H1 (cell line): Measurements from ENCODE around the gene FTSJ3. TPM values are rescaled to one million over a fixed set of nuclear protein-coding genes. Genes with fewer than 3 reads are reported as not detected.

Experiments
- CTCF ChIA-PET: fragments of 300-600 bp; sonication (Branson Sonifier 250); formaldehyde crosslinking; loops from one replicate; lab custom pipeline; 2021; ENCODE audit not compliant: partially characterized antibody; lab: Charles Lee
- POLR2A ChIA-PET: fragments of 300-600 bp; sonication (Branson Sonifier 250); formaldehyde crosslinking; loops from one replicate; lab custom pipeline; 2021; ENCODE audit warnings: inconsistent platforms; ENCODE audit not compliant: partially characterized antibody; lab: Charles Lee
- DNase-seq, 2 experiments: peaks; one replicate each; pipeline versions ENCODE4 v3.0.0 to v3.0.0-alpha.2; 2010 to 2022; ENCODE audit warnings: low spot score in 2 of 2, low read depth in 1 of 2, mixed read lengths in 1 of 2
- FAIRE-seq: peaks from 2 replicates; lab custom pipeline; 2011; peaks lifted over from hg19 to GRCh38; lab: Jason Lieb, UNC
- H2AFZ ChIP-seq: 2 replicates; pipeline ENCODE4 v1.8.1; 2012; ENCODE audit warnings: low read length, inconsistent platforms
- H2AK5ac ChIP-seq: 2 replicates; pipeline ENCODE4 v1.6.1; 2013; ENCODE audit warnings: low read depth, low read length
- H2BK120ac ChIP-seq: replicated peaks from 2 replicates; pipeline ENCODE3; 2013; ENCODE audit warnings: low read depth, low read length, inconsistent platforms
- H2BK12ac ChIP-seq: 2 replicates; pipeline ENCODE4 v1.6.1; 2013; ENCODE audit warnings: low read depth, low read length
- H2BK15ac ChIP-seq: 2 replicates; pipeline ENCODE4 v1.6.1; 2013; ENCODE audit warnings: low read length
- H2BK20ac ChIP-seq: 2 replicates; pipeline ENCODE4 v1.6.1; 2013; ENCODE audit warnings: low read length
- H2BK5ac ChIP-seq: 2 replicates; pipeline ENCODE4 v1.6.1; 2013; ENCODE audit warnings: low read depth, low read length
- H3K14ac ChIP-seq: 2 replicates; pipeline ENCODE4 v1.6.1; 2013; ENCODE audit warnings: inconsistent platforms; ENCODE audit not compliant: insufficient read length
- H3K18ac ChIP-seq: 2 replicates; pipeline ENCODE4 v1.6.1; 2013; ENCODE audit warnings: low read length; ENCODE audit errors: extremely low read depth
- H3K23ac ChIP-seq: 2 replicates; pipeline ENCODE4 v1.6.1; 2013; ENCODE audit warnings: inconsistent platforms; ENCODE audit not compliant: insufficient read length
- H3K23me2 ChIP-seq: 2 replicates; pipeline ENCODE4 v1.6.1; 2013; ENCODE audit warnings: low read depth, low read length
- H3K27ac ChIP-seq: 2 replicates; pipeline ENCODE4 v1.6.1; 2011; ENCODE audit warnings: low read depth, low read length, inconsistent platforms
- H3K27me3 ChIP-seq, 4 experiments: replicated peaks in 1 of 4; 1 replicate in 1 of 4; 2 replicates in 3 of 4; pipeline versions ENCODE4 v1.6.1 to v1.8.1; 2011 to 2013; ENCODE audit warnings: low read length in 3 of 4, mild to moderate bottlenecking in 3 of 4, inconsistent platforms in 2 of 4, mixed read lengths in 2 of 4, moderate library complexity in 1 of 4; ENCODE audit not compliant: control insufficient read depth in 3 of 4, insufficient read depth in 3 of 4; ENCODE audit errors: extremely low read depth in 1 of 4
- H3K36me3 ChIP-seq, 4 experiments: 2 replicates each; pipeline versions ENCODE4 v1.6.1 to v1.8.1; 2011 to 2013; ENCODE audit warnings: mild to moderate bottlenecking in 4 of 4, low read length in 3 of 4, moderate library complexity in 2 of 4, control low read depth in 1 of 4, inconsistent platforms in 1 of 4; ENCODE audit not compliant: insufficient read depth in 4 of 4, control insufficient read depth in 2 of 4
- H3K4ac ChIP-seq: replicated peaks from 2 replicates; pipeline ENCODE3; 2013; ENCODE audit warnings: low read length, low read depth, mixed read lengths, inconsistent platforms; ENCODE audit not compliant: insufficient read length
- H3K4me1 ChIP-seq, 4 experiments: replicated peaks in 1 of 4; 1 replicate in 1 of 4; 2 replicates in 3 of 4; pipeline versions ENCODE4 v1.6.1 to v1.8.1; 2011 to 2013; ENCODE audit warnings: low read length in 3 of 4, inconsistent platforms in 2 of 4, mixed read lengths in 1 of 4; ENCODE audit not compliant: insufficient read depth in 4 of 4, control insufficient read depth in 3 of 4
- H3K4me2 ChIP-seq, 2 experiments: 2 replicates each; pipeline versions ENCODE4 v1.6.1 to v1.8.1; 2011 to 2013; ENCODE audit warnings: low read depth in 2 of 2, low read length in 2 of 2, control low read depth in 1 of 2, inconsistent platforms in 1 of 2, mild to moderate bottlenecking in 1 of 2; ENCODE audit not compliant: insufficient read depth in 1 of 2
- H3K4me3 ChIP-seq, 4 experiments: fragments of 200-600, 300-600 bp in 1 of 4; sonication (generic), shearing (Covaris generic), sonication (Bioruptor Twin) in 1 of 4; 2 replicates each; pipeline versions ENCODE4 v1.5.1 to v1.8.1; 2011 to 2016; ENCODE audit warnings: low read length in 4 of 4, low read depth in 3 of 4, control low read depth in 2 of 4, inconsistent platforms in 2 of 4, mild to moderate bottlenecking in 2 of 4, mixed read lengths in 1 of 4, moderate library complexity in 1 of 4; ENCODE audit not compliant: insufficient read depth in 2 of 4; ENCODE audit errors: extremely low read depth in 1 of 4
- H3K56ac ChIP-seq: replicated peaks from 2 replicates; pipeline ENCODE3; 2013; ENCODE audit warnings: low read depth, mild to moderate bottlenecking, mixed read lengths, low read length, inconsistent platforms; ENCODE audit not compliant: insufficient read length
- H3K79me1 ChIP-seq: 2 replicates; pipeline ENCODE4 v1.6.1; 2013; ENCODE audit warnings: low read depth, low read length, control low read depth
- H3K79me2 ChIP-seq, 2 experiments: 2 replicates each; pipeline versions ENCODE4 v1.6.1 to v1.8.1; 2012 to 2013; ENCODE audit warnings: low read length in 2 of 2, mild to moderate bottlenecking in 2 of 2, inconsistent platforms in 1 of 2; ENCODE audit not compliant: insufficient read depth in 2 of 2, control insufficient read depth in 1 of 2
- H3K9ac ChIP-seq, 4 experiments: replicated peaks in 1 of 4; 1 replicate in 1 of 4; 2 replicates in 3 of 4; pipeline versions ENCODE4 v1.6.1 to v1.8.1; 2011 to 2013; ENCODE audit warnings: low read depth in 3 of 4, low read length in 3 of 4, control low read depth in 2 of 4, mild to moderate bottlenecking in 2 of 4, moderate library complexity in 2 of 4, inconsistent platforms in 1 of 4; ENCODE audit errors: extremely low read depth in 1 of 4
- H3K9me3 ChIP-seq, 2 experiments: 2 replicates each; pipeline versions ENCODE4 v1.6.1 to v1.8.1; 2012 to 2013; ENCODE audit warnings: mild to moderate bottlenecking in 2 of 2, moderate library complexity in 2 of 2, control low read depth in 1 of 2, inconsistent platforms in 1 of 2, low read depth in 1 of 2, low read length in 1 of 2, mixed read lengths in 1 of 2; ENCODE audit not compliant: insufficient read depth in 2 of 2
- H4K20me1 ChIP-seq, 2 experiments: replicated peaks in 1 of 2; 2 replicates each; pipeline versions ENCODE3 to v1.8.1; 2011 to 2013; ENCODE audit warnings: inconsistent platforms in 2 of 2, low read length in 2 of 2, mild to moderate bottlenecking in 1 of 2; ENCODE audit not compliant: insufficient read depth in 2 of 2, control insufficient read depth in 1 of 2
- H4K5ac ChIP-seq: 2 replicates; pipeline ENCODE4 v1.6.1; 2013; ENCODE audit warnings: low read length, low read depth, mixed read lengths, inconsistent platforms; ENCODE audit not compliant: insufficient read length
- H4K8ac ChIP-seq: 2 replicates; pipeline ENCODE4 v1.8.0; 2013; ENCODE audit warnings: mild to moderate bottlenecking, moderate library complexity, low read length, inconsistent platforms; ENCODE audit not compliant: insufficient read depth; ENCODE audit errors: extremely low read depth
- H4K91ac ChIP-seq: replicated peaks from 2 replicates; pipeline ENCODE3; 2013; ENCODE audit warnings: low read length, mixed read lengths, inconsistent platforms; ENCODE audit not compliant: insufficient read length
- ATF2 ChIP-seq: IDR thresholded peaks from 2 replicates; pipeline ENCODE4 v1.6.1; 2012; ENCODE audit warnings: low read length, inconsistent platforms
- TEAD4 ChIP-seq: IDR thresholded peaks from 2 replicates; pipeline ENCODE4 v1.6.1; 2012; ENCODE audit warnings: low read depth, low read length, inconsistent platforms, mixed read lengths
- WGBS, 2 experiments: shearing (Covaris generic) in 1 of 2; methylation state at CpG; one replicate each; pipeline versions ENCODE4 v1.1.6 to v1.1.7; 2013 to 2015; ENCODE audit warnings: low lambda C conversion rate in 2 of 2, mixed read lengths in 2 of 2, inconsistent platforms in 1 of 2, low coverage in 1 of 2, missing lambda C conversion rate in 1 of 2; ENCODE audit not compliant: insufficient replicate concordance in 2 of 2, insufficient coverage in 1 of 2, insufficient read length in 1 of 2; ENCODE audit errors: extremely low coverage in 1 of 2, missing lambda C conversion rate in 1 of 2; 5-methylcytosine and 5-hydroxymethylcytosine counted together
- polyA plus RNA-seq, 7 experiments: library from polyadenylated mRNA; depleted of rRNA in 3 of 7; stranded (reverse) in 5 of 7; unstranded in 2 of 7; fragments of >200 nt in 5 of 7; fragments of 200-250 nt in 2 of 7; gene quantifications; 1 replicate in 5 of 7; 2 replicates in 1 of 7; 4 replicates in 1 of 7; pipeline versions ENCODE4 v1.2.1 to v1.2.3, GENCODE V29; 2011 to 2013; ENCODE audit warnings: missing spikeins in 2 of 7, mixed read lengths in 2 of 7
- total RNA-seq: library from RNA; stranded (reverse); fragmentation: NEBNext Ultra II Directional; extraction: Animal tissue kit (Norgen Biotek cat#: 25700); gene quantifications from 2 replicates; pipeline ENCODE4 v1.2.1, GENCODE V29; 2021

FTSJ3 gene
- total and polyA plus RNA-seq, 2 of the 8 experiments (the other 6 are each of a cell fraction or from before 2014, with no cell fraction given), result 42.7 to 77.2 TPM

GRCh38 chr17:63805591-63805990 is 21.9 kb downstream of the FTSJ3 start:
- Histone ChIP-seq H2BK15ac (no peak overlapping the region), H2AFZ (no peak overlapping the region), H2BK12ac (no peak overlapping the region), H3K36me3 (peaks cover 30 to 95% (median 74%) of the 10 kb centered on the region in 4 experiments), H2BK120ac (no peak overlapping the region), H3K14ac (no peak overlapping the region), H4K8ac (no peak overlapping the region), H3K9me3 (no peaks in the 10 kb centered on the region), H2BK20ac (no peak overlapping the region), H3K79me1 (no peaks in the 10 kb centered on the region; the same call in 1 of the 2 replicates), H3K79me2 (no peaks in the 10 kb centered on the region), H3K23me2 (no peaks in the 10 kb centered on the region), H3K56ac (no peak overlapping the region), H4K5ac (no peak overlapping the region), H3K4me3 (no peak overlapping the region), H2BK5ac (no peak overlapping the region), H4K20me1 (peaks cover 3% of the 10 kb centered on the region in 2 experiments), H3K27me3 (no peaks in the 10 kb centered on the region), H3K4me1 (no peaks in the 10 kb centered on the region), H3K27ac (no peak overlapping the region), H3K4me2 (no peak overlapping the region), H3K18ac (no peak overlapping the region), H4K91ac (no peak overlapping the region), H3K9ac (no peak overlapping the region), H3K4ac (no peak overlapping the region), H2AK5ac (no peak overlapping the region), H3K23ac (no peak overlapping the region)
- DNase-seq (no peak), FAIRE-seq (no peak)
- CTCF ChIA-PET, result interaction anchor here (1.0 kb wide), 1 partner anchor 65 kb away, joined by 3 read pairs; no protein-coding TSS in a partner anchor
- POLR2A ChIA-PET, result no interaction called here
- 97% methylated on average over 2 of the region's 2 CpGs; no CpG with 5 or more reads in 1 of the 2 experiments for WGBS, 2 experiments
- TF ChIP-seq ATF2, result no peak
- no peak for TF ChIP-seq TEAD4
